Measurements from ENCODE around the gene RHBDD2.

The RHBDD2 gene

DNA sequence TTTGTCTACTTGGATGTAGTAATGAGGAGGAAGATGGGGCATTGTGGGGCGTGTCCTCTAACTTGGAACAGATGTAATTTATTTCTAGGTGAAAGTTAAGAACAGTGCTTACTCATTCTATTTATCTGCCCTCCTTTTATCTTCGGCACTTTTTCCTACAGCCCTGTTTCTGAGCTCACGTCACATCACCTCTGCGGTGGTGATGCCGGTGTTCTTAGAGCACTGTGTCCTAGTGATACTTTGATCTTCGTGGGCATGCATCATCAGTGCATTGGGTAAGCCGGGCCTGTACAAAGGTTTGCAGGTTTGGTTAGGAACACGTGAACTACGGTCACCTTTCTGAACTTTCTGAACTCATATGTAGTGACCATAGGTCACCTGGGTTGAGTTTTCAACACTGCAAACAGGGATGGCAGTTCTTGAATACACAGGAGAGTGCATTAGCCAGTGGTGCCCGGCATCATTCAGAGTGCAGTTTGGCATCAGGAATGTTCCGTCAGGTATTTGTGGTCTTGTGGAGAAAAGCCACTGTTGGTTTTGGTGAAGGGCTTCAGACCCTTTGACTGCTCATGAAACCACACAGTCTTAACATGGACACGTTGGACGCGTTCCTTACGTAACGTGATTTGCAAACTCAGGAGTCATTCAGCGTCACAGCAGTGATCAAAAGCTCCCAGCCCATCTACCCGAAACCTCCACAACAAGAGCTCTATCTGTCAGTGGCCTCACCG is 41.8 kb downstream of the RHBDD2 start:
- peak; percentile 92 for DNase-seq (ENCODE audit: low read depth)

DNA sequence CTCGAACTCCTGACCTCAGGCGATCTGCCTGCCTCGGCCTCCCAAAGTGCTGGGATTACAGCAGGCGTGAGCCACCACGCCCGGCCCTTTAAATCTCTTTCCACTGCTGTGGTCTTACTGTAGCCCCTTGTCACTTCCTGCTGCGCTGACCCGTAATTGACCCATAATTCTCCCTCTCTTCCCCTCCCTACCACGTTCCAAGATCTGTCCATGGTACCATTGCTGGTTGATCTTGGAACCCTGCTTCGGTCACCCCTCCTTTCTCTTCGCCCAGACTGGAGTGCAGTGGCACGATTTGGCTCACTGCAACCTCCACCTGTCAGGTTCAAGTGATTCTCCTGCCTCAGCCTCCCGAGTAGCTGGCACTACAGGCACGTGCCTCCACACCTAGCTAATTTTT is 42.6 kb downstream of the RHBDD2 start:
- DNase-seq (ENCODE audit: low read depth), result no peak

- DNase-seq (ENCODE audit: low read depth), result no peak
These were observed 44.3 kb downstream of the RHBDD2 start for GRCh38 chr7:75922966-75923603.

DNA sequence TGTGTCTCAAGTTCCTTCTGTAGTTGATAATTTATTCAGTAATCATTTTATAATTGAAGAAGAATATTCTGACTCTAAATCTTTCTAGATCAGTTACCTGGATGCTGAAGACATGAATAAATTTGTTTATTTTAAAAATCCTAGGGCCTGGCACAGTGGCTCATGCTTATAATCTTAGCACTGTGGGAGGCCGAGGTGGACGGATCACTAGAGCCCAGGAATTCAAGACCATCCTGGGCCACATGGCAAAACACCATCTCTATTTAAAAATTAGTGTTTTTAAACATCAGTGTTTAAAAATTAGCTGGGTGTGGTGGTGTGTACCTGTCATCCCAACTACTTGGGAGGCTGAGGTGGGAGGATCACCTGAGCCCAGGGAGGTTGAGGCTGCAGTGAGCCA is 45.4 kb downstream of the RHBDD2 start:
- DNase-seq (ENCODE audit: low read depth), result no peak

DNA sequence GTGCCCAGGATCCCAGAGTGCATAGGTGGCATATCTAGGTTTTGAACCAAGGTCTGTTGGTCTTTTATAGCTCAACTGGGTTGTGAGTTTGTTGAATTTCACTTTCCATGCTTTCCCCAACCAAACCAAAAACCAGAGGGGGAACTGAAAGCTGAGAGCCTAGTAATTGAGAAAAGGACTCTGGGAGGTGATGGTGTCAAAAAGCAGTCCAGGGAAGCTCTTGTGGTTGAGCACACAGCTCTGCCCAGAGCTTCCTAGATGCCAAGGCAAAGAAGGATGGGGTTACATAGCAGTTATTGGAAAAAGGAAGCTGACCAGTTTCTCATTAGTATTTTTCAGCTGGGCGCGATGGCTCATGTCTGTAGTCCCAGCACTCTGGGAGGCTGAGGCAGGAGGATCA is 46.1 kb downstream of the RHBDD2 start:
- DNase-seq (ENCODE audit: low read depth), result no peak

GRCh38 chr7:75925717-75926435 is 47.0 kb downstream of the RHBDD2 start:
- no peak for DNase-seq (ENCODE audit: low read depth)

GRCh38 chr7:75928568-75928914 is 49.7 kb downstream of the RHBDD2 start:
- DNase-seq (ENCODE audit: low read depth), result no peak

GRCh38 chr7:75931680-75932079 is 52.8 kb downstream of the RHBDD2 start:
- DNase-seq (ENCODE audit: low read depth), result no peak

DNA sequence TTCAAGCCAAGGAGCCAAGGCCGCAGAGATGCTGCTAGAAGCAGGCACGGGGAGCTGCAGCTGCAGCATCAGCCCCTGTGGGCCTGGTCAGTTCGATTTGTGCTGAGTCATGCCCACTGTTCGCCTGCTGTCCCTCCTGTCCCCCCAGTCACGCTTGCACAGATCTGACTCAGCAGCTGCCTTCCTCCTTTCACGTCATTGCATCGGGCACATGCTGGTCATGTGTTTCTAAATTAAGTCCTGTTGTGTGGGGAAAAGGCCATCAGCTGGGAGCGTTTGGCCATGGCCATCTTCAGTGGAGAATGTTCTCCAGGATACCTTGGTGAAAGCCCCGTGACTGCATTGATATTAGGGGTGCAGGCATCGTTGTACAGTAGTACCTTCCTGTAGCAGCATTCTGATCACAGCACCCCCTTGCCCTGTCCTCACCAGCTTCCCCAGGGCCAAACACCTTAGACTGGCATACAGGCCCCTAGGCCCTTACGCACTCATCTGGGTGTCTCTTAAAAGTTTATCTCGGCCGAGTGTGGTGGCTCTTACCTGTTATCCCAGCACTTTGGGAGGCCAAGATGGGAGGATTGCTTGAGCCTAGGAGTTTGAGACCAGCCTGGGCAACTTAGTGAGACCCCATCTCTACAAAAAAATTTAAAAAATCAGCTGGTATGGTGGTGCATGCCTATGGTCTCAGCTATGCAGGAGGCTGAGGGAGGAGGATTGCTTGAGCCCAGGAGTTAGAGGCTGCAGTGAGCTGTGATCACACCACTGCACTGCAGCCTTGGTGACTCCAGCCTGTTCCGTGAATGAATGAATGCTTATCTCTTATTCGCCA is 59.3 kb downstream of the RHBDD2 start:
- DNase-seq (ENCODE audit: low read depth), result peak; percentile 65

Data from amniotic epithelial cell (primary cell).